HepG2 (cell line): Measurements from ENCODE around the gene AGPAT2. TPM values are rescaled to one million over a fixed set of nuclear protein-coding genes. Genes with fewer than 3 reads are reported as not detected.

ENCODE experiments used
- ELK4 ChIP-seq: sonication (generic); formaldehyde crosslinking; IDR thresholded peaks from 2 replicates; pipeline ENCODE4 v1.9.0; 2021; ENCODE audit warnings: missing genetic modification reagents, borderline replicate concordance
- HOXA3 ChIP-seq: sonication (generic); formaldehyde crosslinking; IDR thresholded peaks from 2 replicates; pipeline ENCODE4 v1.5.0; 2020; ENCODE audit warnings: missing genetic modification reagents
- ISX ChIP-seq: sonication (generic); formaldehyde crosslinking; conservative IDR thresholded peaks from 2 replicates; pipeline ENCODE4 v1.5.0; 2020; ENCODE audit warnings: missing genetic modification reagents
- KDM5A ChIP-seq: fragments of 200-600 bp; sonication (generic); IDR thresholded peaks from 2 replicates; pipeline ENCODE4 v1.7.0; 2018; ENCODE audit warnings: antibody characterized with exemption, mild to moderate bottlenecking, low read length, borderline replicate concordance
- KLF12 ChIP-seq: sonication (generic); formaldehyde crosslinking; IDR thresholded peaks from 2 replicates; pipeline ENCODE4 v1.4.0; 2020; ENCODE audit warnings: missing genetic modification reagents, borderline replicate concordance
- MTF2 ChIP-seq: sonication (generic); formaldehyde crosslinking; IDR thresholded peaks from 2 replicates; pipeline ENCODE4 v1.5.0; 2020; ENCODE audit warnings: missing genetic modification reagents, borderline replicate concordance
- PTBP1 ChIP-seq: fragments of 200-400 bp; formaldehyde crosslinking; IDR thresholded peaks from 2 replicates; pipeline ENCODE4 v1.6.1; 2018; ENCODE audit warnings: low read length, low read depth; ENCODE audit not compliant: poor library complexity, severe bottlenecking
- RNF2 ChIP-seq: fragments of 450-650 bp; conservative IDR thresholded peaks from 2 replicates; pipeline ENCODE4 v1.6.1; 2016; ENCODE audit warnings: low read depth
- TSC22D2 ChIP-seq: sonication (generic); formaldehyde crosslinking; IDR thresholded peaks from 2 replicates; pipeline ENCODE4 v1.5.1; 2020; ENCODE audit warnings: missing genetic modification reagents, mild to moderate bottlenecking, borderline replicate concordance
- ZFY ChIP-seq: sonication (generic); formaldehyde crosslinking; IDR thresholded peaks from 2 replicates; pipeline ENCODE4 v1.4.0; 2020; ENCODE audit warnings: missing genetic modification reagents
- ZNF513 ChIP-seq: sonication (generic); formaldehyde crosslinking; conservative IDR thresholded peaks from 2 replicates; pipeline ENCODE4 v1.5.0; 2020; ENCODE audit warnings: missing genetic modification reagents
- ZNF713 ChIP-seq: sonication (generic); formaldehyde crosslinking; IDR thresholded peaks from 2 replicates; pipeline ENCODE4 v1.4.0; 2020; ENCODE audit warnings: mild to moderate bottlenecking, missing genetic modification reagents
- ZNF788 ChIP-seq: sonication (generic); formaldehyde crosslinking; IDR thresholded peaks from 2 replicates; pipeline ENCODE4 v1.5.0; 2020; ENCODE audit warnings: mild to moderate bottlenecking, missing genetic modification reagents, borderline replicate concordance
- ZSCAN29 ChIP-seq: sonication (generic); formaldehyde crosslinking; conservative IDR thresholded peaks from 2 replicates; pipeline ENCODE4 v1.4.0; 2020; ENCODE audit warnings: mild to moderate bottlenecking, missing genetic modification reagents
- polyA plus RNA-seq, 8 experiments: library from polyadenylated mRNA; depleted of rRNA in 3 of 8; stranded (reverse) in 7 of 8; unstranded in 1 of 8; fragments of >200 nt; fragmentation: Illumina TruSeq in 4 of 8; extraction: Trizol in 4 of 8; gene quantifications; 2 replicates each; pipeline versions ENCODE4 v1.2.1 to v1.2.3, GENCODE V29; 2011 to 2016; ENCODE audit warnings: low read depth in 4 of 8, missing spikeins in 1 of 8, mixed read lengths in 1 of 8; ENCODE audit not compliant: insufficient read depth in 1 of 8
- total RNA-seq, 5 experiments: library from RNA; depleted of rRNA; stranded (reverse); fragments of >200 nt; fragmentation: Illumina TruSeq; extraction: Trizol; gene quantifications; 2 replicates each; pipeline ENCODE4 v1.2.3, GENCODE V29; 2016; ENCODE audit warnings: low read depth in 1 of 5
- TF ChIP-seq, protein P1 (sequence below): IDR thresholded peaks from 2 replicates; pipeline ENCODE4 v1.6.1; 2016; ENCODE audit warnings: mild to moderate bottlenecking, missing biosample characterization, missing genetic modification reagents
- TF ChIP-seq, protein P2 (sequence below): sonication (generic); formaldehyde crosslinking; IDR thresholded peaks from 2 replicates; pipeline ENCODE4 v1.4.0; 2020; ENCODE audit warnings: missing genetic modification reagents
- TF ChIP-seq, protein P3 (sequence below): sonication (generic); formaldehyde crosslinking; IDR thresholded peaks from 2 replicates; pipeline ENCODE4 v1.5.1; 2020; ENCODE audit warnings: missing genetic modification reagents, mild to moderate bottlenecking, borderline replicate concordance
- TF ChIP-seq, protein P4 (sequence below): sonication (generic); formaldehyde crosslinking; IDR thresholded peaks from 2 replicates; pipeline ENCODE4 v1.8.0; 2022; ENCODE audit warnings: missing genetic modification reagents, mild to moderate bottlenecking, borderline replicate concordance

The AGPAT2 gene
- total and polyA plus RNA-seq, 2 of the 13 experiments (the other 11 are each of a cell fraction or from before 2014, with no cell fraction given) = 3.9 to 25.8 TPM

- TF ChIP-seq TSC22D2 (CRISPR knock-in tag) (no peak), ZSCAN29 (CRISPR knock-in tag) (0 out of 2 replicates have a peak, but pooled peaks have one; percentile 57), RNF2 (peak; percentile 45; the same call in 1 of the 2 replicates), KDM5A (no peak), KLF12 (CRISPR knock-in tag) (no peak), HOXA3 (CRISPR knock-in tag) (no peak), ZFY (peak; percentile 32; the same call in 1 of the 2 replicates), MTF2 (CRISPR knock-in tag) (peak; percentile 37; the same call in 1 of the 2 replicates), ZNF513 (no peak), ISX (no peak), ELK4 (CRISPR knock-in tag) (no peak), ZNF713 (CRISPR knock-in tag) (no peak), PTBP1 (no peak), ZNF788 (CRISPR knock-in tag) (no peak)
- TF ChIP-seq, protein P1, sequence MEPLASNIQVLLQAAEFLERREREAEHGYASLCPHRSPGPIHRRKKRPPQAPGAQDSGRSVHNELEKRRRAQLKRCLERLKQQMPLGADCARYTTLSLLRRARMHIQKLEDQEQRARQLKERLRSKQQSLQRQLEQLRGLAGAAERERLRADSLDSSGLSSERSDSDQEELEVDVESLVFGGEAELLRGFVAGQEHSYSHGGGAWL (CRISPR knock-in tag) = 0 out of 2 replicates have a peak, but pooled peaks have one; percentile 35
- TF ChIP-seq, protein P2, sequence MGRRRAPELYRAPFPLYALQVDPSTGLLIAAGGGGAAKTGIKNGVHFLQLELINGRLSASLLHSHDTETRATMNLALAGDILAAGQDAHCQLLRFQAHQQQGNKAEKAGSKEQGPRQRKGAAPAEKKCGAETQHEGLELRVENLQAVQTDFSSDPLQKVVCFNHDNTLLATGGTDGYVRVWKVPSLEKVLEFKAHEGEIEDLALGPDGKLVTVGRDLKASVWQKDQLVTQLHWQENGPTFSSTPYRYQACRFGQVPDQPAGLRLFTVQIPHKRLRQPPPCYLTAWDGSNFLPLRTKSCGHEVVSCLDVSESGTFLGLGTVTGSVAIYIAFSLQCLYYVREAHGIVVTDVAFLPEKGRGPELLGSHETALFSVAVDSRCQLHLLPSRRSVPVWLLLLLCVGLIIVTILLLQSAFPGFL (CRISPR knock-in tag) = no peak
- TF ChIP-seq, protein P3, sequence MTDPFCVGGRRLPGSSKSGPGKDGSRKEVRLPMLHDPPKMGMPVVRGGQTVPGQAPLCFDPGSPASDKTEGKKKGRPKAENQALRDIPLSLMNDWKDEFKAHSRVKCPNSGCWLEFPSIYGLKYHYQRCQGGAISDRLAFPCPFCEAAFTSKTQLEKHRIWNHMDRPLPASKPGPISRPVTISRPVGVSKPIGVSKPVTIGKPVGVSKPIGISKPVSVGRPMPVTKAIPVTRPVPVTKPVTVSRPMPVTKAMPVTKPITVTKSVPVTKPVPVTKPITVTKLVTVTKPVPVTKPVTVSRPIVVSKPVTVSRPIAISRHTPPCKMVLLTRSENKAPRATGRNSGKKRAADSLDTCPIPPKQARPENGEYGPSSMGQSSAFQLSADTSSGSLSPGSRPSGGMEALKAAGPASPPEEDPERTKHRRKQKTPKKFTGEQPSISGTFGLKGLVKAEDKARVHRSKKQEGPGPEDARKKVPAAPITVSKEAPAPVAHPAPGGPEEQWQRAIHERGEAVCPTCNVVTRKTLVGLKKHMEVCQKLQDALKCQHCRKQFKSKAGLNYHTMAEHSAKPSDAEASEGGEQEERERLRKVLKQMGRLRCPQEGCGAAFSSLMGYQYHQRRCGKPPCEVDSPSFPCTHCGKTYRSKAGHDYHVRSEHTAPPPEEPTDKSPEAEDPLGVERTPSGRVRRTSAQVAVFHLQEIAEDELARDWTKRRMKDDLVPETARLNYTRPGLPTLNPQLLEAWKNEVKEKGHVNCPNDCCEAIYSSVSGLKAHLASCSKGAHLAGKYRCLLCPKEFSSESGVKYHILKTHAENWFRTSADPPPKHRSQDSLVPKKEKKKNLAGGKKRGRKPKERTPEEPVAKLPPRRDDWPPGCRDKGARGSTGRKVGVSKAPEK = no peak
- TF ChIP-seq, protein P4, sequence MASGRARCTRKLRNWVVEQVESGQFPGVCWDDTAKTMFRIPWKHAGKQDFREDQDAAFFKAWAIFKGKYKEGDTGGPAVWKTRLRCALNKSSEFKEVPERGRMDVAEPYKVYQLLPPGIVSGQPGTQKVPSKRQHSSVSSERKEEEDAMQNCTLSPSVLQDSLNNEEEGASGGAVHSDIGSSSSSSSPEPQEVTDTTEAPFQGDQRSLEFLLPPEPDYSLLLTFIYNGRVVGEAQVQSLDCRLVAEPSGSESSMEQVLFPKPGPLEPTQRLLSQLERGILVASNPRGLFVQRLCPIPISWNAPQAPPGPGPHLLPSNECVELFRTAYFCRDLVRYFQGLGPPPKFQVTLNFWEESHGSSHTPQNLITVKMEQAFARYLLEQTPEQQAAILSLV (CRISPR knock-in tag) = no peak
Observed at GRCh38 chr9:136686794-136687711, at the start of gene AGPAT2 (continued).
